Activated naive CD4-positive, alpha-beta T cell treated with anti-CD3 and anti-CD28 coated beads, Interleukin-2, amount 10 ng/mL, durations not matched to agents 7 days and 5 days (primary cell): Measurements from ENCODE around the gene NDRG2.

Source experiments
- CTCF ChIA-PET: fragments of 350-600 bp; sonication (Branson Sonifier 250); formaldehyde crosslinking; loops from one replicate; lab custom pipeline; 2021; ENCODE audit warnings: antibody characterized with exemption; lab: Charles Lee
- DNase-seq: peaks from one replicate; pipeline ENCODE4 v3.0.0-alpha.2; 2020
- H3K27ac Mint-ChIP-seq: one replicate; pipeline ENCODE4 v1.8.0; 2021; ENCODE audit warnings: mild to moderate bottlenecking, moderate library complexity, mixed read lengths
- H3K27me3 Mint-ChIP-seq: one replicate; pipeline ENCODE4 v1.8.0; 2021; ENCODE audit warnings: mild to moderate bottlenecking, mixed read lengths
- H3K36me3 Mint-ChIP-seq: one replicate; pipeline ENCODE4 v1.8.0; 2021; ENCODE audit warnings: mixed read lengths
- H3K4me1 Mint-ChIP-seq: one replicate; pipeline ENCODE4 v1.8.0; 2021; ENCODE audit warnings: mixed read lengths
- H3K4me3 Mint-ChIP-seq: one replicate; pipeline ENCODE4 v1.8.0; 2021; ENCODE audit warnings: mild to moderate bottlenecking, moderate library complexity, mixed read lengths
- H3K9me3 Mint-ChIP-seq: one replicate; pipeline ENCODE4 v1.8.0; 2021; ENCODE audit warnings: mixed read lengths

The NDRG2 gene

GRCh38 chr14:21061347-21061668 lies 36.4 kb upstream of the NDRG2 start:
- no peak for DNase-seq
- Mint-ChIP-seq H3K36me3 (no peaks in the 10 kb centered on the region), H3K4me3 (no peak overlapping the region), H3K4me1 (no peaks in the 10 kb centered on the region), H3K9me3 (no peaks in the 10 kb centered on the region), H3K27me3 (peaks cover 53% of the 10 kb centered on the region), H3K27ac (no peak overlapping the region)
- CTCF ChIA-PET: interaction anchor here (1.4 to 3.0 kb wide), 3 partner anchors 31 to 46 kb away, joined by 3 to 12 read pairs (median 5); no protein-coding TSS in a partner anchor

- Mint-ChIP-seq H3K27me3 (peaks cover 50% of the 10 kb centered on the region), H3K4me1 (no peaks in the 10 kb centered on the region)
Observed at GRCh38 chr14:21060614-21061346, 35.9 kb upstream of the NDRG2 start.

GRCh38 chr14:21059842-21060613 lies 35.2 kb upstream of the NDRG2 start:
- Mint-ChIP-seq H3K27me3 (peaks cover 44% of the 10 kb centered on the region), H3K36me3 (no peaks in the 10 kb centered on the region), H3K4me1 (no peaks in the 10 kb centered on the region), H3K4me3 (no peak overlapping the region), H3K9me3 (no peaks in the 10 kb centered on the region), H3K27ac (no peak overlapping the region)
- no peak for DNase-seq
- CTCF ChIA-PET: no interaction called here

More at GRCh38 chr14:21060614-21061346, 35.9 kb upstream of the NDRG2 start:
- CTCF ChIA-PET: interaction anchor here (1.4 to 3.0 kb wide), 3 partner anchors 32 to 46 kb away, joined by 3 to 12 read pairs (median 5); no protein-coding TSS in a partner anchor
- no peak for DNase-seq
- Mint-ChIP-seq H3K4me3 (no peak overlapping the region), H3K9me3 (no peaks in the 10 kb centered on the region), H3K27ac (no peak overlapping the region), H3K36me3 (no peaks in the 10 kb centered on the region)

GRCh38 chr14:21058903-21059302 lies 34.0 kb upstream of the NDRG2 start:
- H3K36me3 Mint-ChIP-seq: no peaks in the 10 kb centered on the region
- H3K27me3 Mint-ChIP-seq: peaks cover 40% of the 10 kb centered on the region
- H3K27ac Mint-ChIP-seq: no peak overlapping the region
- DNase-seq: no peak
- no peaks in the 10 kb centered on the region for H3K4me1 Mint-ChIP-seq
- H3K9me3 Mint-ChIP-seq: no peaks in the 10 kb centered on the region
- CTCF ChIA-PET: interaction anchor here (0.6 to 0.7 kb wide), 2 partner anchors 31 to 34 kb away, joined by 3 read pairs; no protein-coding TSS in a partner anchor
- H3K4me3 Mint-ChIP-seq: no peak overlapping the region

- H3K36me3 Mint-ChIP-seq: no peaks in the 10 kb centered on the region
- H3K27me3 Mint-ChIP-seq: peaks cover 34% of the 10 kb centered on the region
- no peak within 1 kb of the TSS for H3K4me3 Mint-ChIP-seq
- CTCF ChIA-PET: interaction anchor here (0.7 to 1.5 kb wide), 3 partner anchors 9 to 35 kb away, joined by 3 to 7 read pairs (median 3); no protein-coding TSS in a partner anchor
- DNase-seq: no peak
- no peak within 1 kb of the TSS for H3K27ac Mint-ChIP-seq
- no peaks in the 10 kb centered on the region for H3K4me1 Mint-ChIP-seq
- H3K9me3 Mint-ChIP-seq: no peaks in the 10 kb centered on the region
Observed at GRCh38 chr14:21057803-21058675, 33.2 kb upstream of the NDRG2 start, which contains the start of gene RNASE8. RNASE8 (plus strand) TSS chr14:21057822; CDS start chr14:21057893, 71 bp downstream.

GRCh38 chr14:21056520-21057163 lies 31.8 kb upstream of the NDRG2 start:
- peaks cover 25% of the 10 kb centered on the region for H3K27me3 Mint-ChIP-seq
- no peak overlapping the region for H3K4me3 Mint-ChIP-seq
- CTCF ChIA-PET: interaction anchor here (0.8 to 1.5 kb wide), 2 partner anchors 36 to 42 kb away, joined by 3 to 7 read pairs; no protein-coding TSS in a partner anchor
- H3K4me1 Mint-ChIP-seq: no peaks in the 10 kb centered on the region
- H3K9me3 Mint-ChIP-seq: no peaks in the 10 kb centered on the region
- no peak for DNase-seq
- no peak overlapping the region for H3K27ac Mint-ChIP-seq
- H3K36me3 Mint-ChIP-seq: no peaks in the 10 kb centered on the region

GRCh38 chr14:21055432-21056117 lies 30.7 kb upstream of the NDRG2 start:
- Mint-ChIP-seq H3K9me3 (no peaks in the 10 kb centered on the region), H3K36me3 (no peaks in the 10 kb centered on the region), H3K4me1 (no peaks in the 10 kb centered on the region), H3K27me3 (peaks cover 19% of the 10 kb centered on the region), H3K27ac (no peak overlapping the region), H3K4me3 (no peak overlapping the region)
- no peak for DNase-seq
- CTCF ChIA-PET: no interaction called here

GRCh38 chr14:21054768-21055145 lies 29.9 kb upstream of the NDRG2 start:
- DNase-seq: no peak
- CTCF ChIA-PET: no interaction called here
- Mint-ChIP-seq H3K4me1 (no peaks in the 10 kb centered on the region), H3K27me3 (peaks cover 21% of the 10 kb centered on the region), H3K36me3 (no peaks in the 10 kb centered on the region), H3K27ac (no peak overlapping the region), H3K4me3 (no peak overlapping the region), H3K9me3 (no peaks in the 10 kb centered on the region)

GRCh38 chr14:21054123-21054767 lies 29.4 kb upstream of the NDRG2 start:
- no peaks in the 10 kb centered on the region for H3K4me1 Mint-ChIP-seq
- peaks cover 24% of the 10 kb centered on the region for H3K27me3 Mint-ChIP-seq
- no peaks in the 10 kb centered on the region for H3K36me3 Mint-ChIP-seq
- no peaks in the 10 kb centered on the region for H3K9me3 Mint-ChIP-seq
- CTCF ChIA-PET: interaction anchor here (0.7 to 1.2 kb wide), 3 partner anchors 13 to 52 kb away, joined by 3 to 4 read pairs (median 3); no protein-coding TSS in a partner anchor
- no peak overlapping the region for H3K4me3 Mint-ChIP-seq
- no peak for DNase-seq
- no peak overlapping the region for H3K27ac Mint-ChIP-seq

- CTCF ChIA-PET: interaction anchor here (0.7 to 1.2 kb wide), 3 partner anchors 12 to 51 kb away, joined by 3 to 4 read pairs (median 3); no protein-coding TSS in a partner anchor
- DNase-seq: no peak
- H3K27me3 Mint-ChIP-seq: peaks cover 19% of the 10 kb centered on the region
- no peaks in the 10 kb centered on the region for H3K4me1 Mint-ChIP-seq
- no peaks in the 10 kb centered on the region for H3K36me3 Mint-ChIP-seq
- no peak overlapping the region for H3K27ac Mint-ChIP-seq
- no peak overlapping the region for H3K4me3 Mint-ChIP-seq
- H3K9me3 Mint-ChIP-seq: no peaks in the 10 kb centered on the region
Observed at GRCh38 chr14:21053184-21054122, 28.6 kb upstream of the NDRG2 start.

GRCh38 chr14:21050597-21050996 lies 25.7 kb upstream of the NDRG2 start:
- Mint-ChIP-seq H3K36me3 (no peaks in the 10 kb centered on the region), H3K27ac (no peak overlapping the region), H3K4me1 (no peaks in the 10 kb centered on the region), H3K4me3 (no peak overlapping the region), H3K9me3 (no peaks in the 10 kb centered on the region), H3K27me3 (peaks cover 17% of the 10 kb centered on the region)
- CTCF ChIA-PET: interaction anchor here (2.0 kb wide), 1 partner anchor 36 kb away, joined by 5 read pairs; no protein-coding TSS in a partner anchor
- no peak for DNase-seq
